Panc1 (cell line): ENCODE measurements around the gene ERRFI1. TPM values are rescaled to one million over a fixed set of nuclear protein-coding genes. Genes with fewer than 3 reads are reported as not detected.

ENCODE experiments used
- ATAC-seq: fragments of 200-7000 bp; cut with Tn5 transposase; 2 replicates; pipeline ENCODE4 v1.9.1; 2020; ENCODE audit warnings: mild to moderate bottlenecking, moderate library complexity
- BruUV-seq: library from RNA; stranded (reverse); fragments of 400-500 nt; replicated peaks from 2 replicates; lab custom pipeline; 2021; lab: Mats Ljungman, UMichigan
- CTCF ChIA-PET: fragments of 300-600 bp; sonication (Branson Sonifier 250); formaldehyde crosslinking; loops from one replicate; lab custom pipeline; 2022; ENCODE audit warnings: antibody characterized with exemption; lab: Charles Lee
- POLR2A ChIA-PET: fragments of 300-600 bp; sonication (Branson Sonifier 250); formaldehyde crosslinking; loops from one replicate; lab custom pipeline; 2022; ENCODE audit warnings: antibody characterized with exemption; lab: Charles Lee
- DNase-seq: peaks from one replicate; pipeline ENCODE4 v3.0.0-alpha.2; 2010; ENCODE audit warnings: low read depth, low spot score
- H3K27ac ChIP-seq: 2 replicates; pipeline ENCODE4 v1.5.1; 2011; ENCODE audit warnings: mild to moderate bottlenecking, low read length, inconsistent platforms
- H3K27me3 ChIP-seq: fragments of 200-500 bp; sonication (Bioruptor generic); 2 replicates; pipeline ENCODE4 v1.6.0; 2014; ENCODE audit warnings: low read length, inconsistent platforms; ENCODE audit not compliant: control insufficient read depth, insufficient read depth
- H3K36me3 ChIP-seq: fragments of 200-500 bp; sonication (Bioruptor generic); 2 replicates; pipeline ENCODE4 v1.5.1; 2014; ENCODE audit warnings: inconsistent platforms, mild to moderate bottlenecking, low read length, moderate library complexity; ENCODE audit not compliant: control insufficient read depth, insufficient read depth
- H3K4me1 ChIP-seq: 2 replicates; pipeline ENCODE4 v1.5.1; 2011; ENCODE audit warnings: inconsistent platforms, mild to moderate bottlenecking, low read length, moderate library complexity; ENCODE audit not compliant: control insufficient read depth, insufficient read depth
- H3K4me3 ChIP-seq, 2 experiments: 2 replicates each; pipeline ENCODE4 v1.5.1; 2011 to 2012; ENCODE audit warnings: low read depth in 2 of 2, low read length in 2 of 2, mild to moderate bottlenecking in 2 of 2, inconsistent platforms in 1 of 2, moderate library complexity in 1 of 2
- H3K9me3 ChIP-seq: fragments of 200-500 bp; sonication (Bioruptor generic); 2 replicates; pipeline ENCODE4 v1.5.1; 2014; ENCODE audit warnings: low read depth, mild to moderate bottlenecking, inconsistent platforms, low read length, moderate library complexity; ENCODE audit not compliant: control insufficient read depth, insufficient read depth
- POLR2AphosphoS5 ChIP-seq: IDR thresholded peaks from 2 replicates; pipeline ENCODE4 v1.6.1; 2012; ENCODE audit warnings: mild to moderate bottlenecking, low read depth, low read length, moderate library complexity
- SIN3A ChIP-seq: IDR thresholded peaks from 2 replicates; pipeline ENCODE4 v1.6.1; 2012; ENCODE audit warnings: low read depth, mild to moderate bottlenecking, low read length, moderate library complexity, borderline replicate concordance; ENCODE audit not compliant: insufficient read depth
- TCF7L2 ChIP-seq: IDR thresholded peaks from 2 replicates; pipeline ENCODE4 v1.6.1; 2011; ENCODE audit warnings: mild to moderate bottlenecking, low read depth, low read length, inconsistent platforms
- in situ Hi-C: cut with HindIII; loops from 2 replicates; pipeline ENCODE4 v1.10.0; 2016; ENCODE audit warnings: low sequenced_read_pairs, low pct_unique_long_range_greater_than_20kb
- intact Hi-C: fragments of 100-400 bp; cut with micrococcal nuclease; formaldehyde crosslinking; loops from one replicate; pipeline ENCODE4 v1.10.0; 2022; ENCODE audit not compliant: unreplicated experiment
- total RNA-seq: library from RNA; stranded (reverse); gene quantifications from one replicate; pipeline ENCODE4 v1.2.1, GENCODE V29; 2021; ENCODE audit not compliant: unreplicated experiment
- TF ChIP-seq, protein P1 (sequence below), 2 experiments: IDR thresholded peaks; 2 replicates each; pipeline ENCODE4 v1.6.1; 2011 to 2012; ENCODE audit warnings: low read depth in 2 of 2, control low read depth in 1 of 2, low read length in 1 of 2, mild to moderate bottlenecking in 1 of 2, moderate library complexity in 1 of 2; ENCODE audit not compliant: insufficient read depth in 1 of 2
- TF ChIP-seq, protein P2 (sequence below): fragments of 450-650 bp; IDR thresholded peaks from 2 replicates; pipeline ENCODE4 v1.5.1; 2017; ENCODE audit warnings: mild to moderate bottlenecking

ERRFI1 gene
- total RNA-seq, 1 experiment from 2014 or later, result 299 TPM

DNA sequence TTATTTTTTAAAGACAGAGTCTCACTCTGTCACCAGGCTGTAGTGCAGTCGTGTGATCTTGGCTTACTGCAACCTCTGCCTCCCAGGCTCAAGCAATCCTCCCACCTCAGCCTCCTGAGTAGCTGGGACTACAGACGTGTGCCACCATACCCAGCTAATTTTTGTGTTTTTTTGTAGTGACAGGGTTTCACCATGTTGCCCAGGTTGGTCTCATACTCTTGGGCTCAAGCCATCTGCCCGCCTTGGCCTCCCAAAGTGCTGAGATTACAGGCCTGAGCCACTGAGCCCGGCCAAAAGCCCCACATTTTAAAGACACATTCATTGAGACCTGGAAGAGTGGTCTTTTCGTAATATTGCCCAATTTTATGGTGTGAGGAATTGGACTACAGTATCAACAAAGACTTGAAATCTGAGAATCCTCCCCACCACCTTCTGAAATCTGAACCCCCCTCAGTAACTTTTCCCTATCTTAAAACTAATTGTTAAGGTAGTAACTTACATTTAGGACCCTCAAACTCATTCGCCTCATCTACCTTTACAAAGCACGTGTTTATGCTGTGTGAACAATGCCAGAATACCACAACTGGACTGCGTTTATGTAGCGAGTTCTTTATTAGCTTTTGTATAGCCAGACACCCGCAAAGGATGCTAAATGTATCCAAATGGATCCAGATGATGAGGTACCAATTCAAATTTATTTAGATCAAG is 2.7 kb downstream of the ERRFI1 start:
- intact Hi-C loops (loop anchor here (10.0 kb wide), 1 partner anchor 171 kb away; no protein-coding TSS in a partner anchor), in situ Hi-C loops (no loop called here)
- Histone ChIP-seq H3K27me3 (no peaks in the 10 kb centered on the region), H3K9me3 (no peaks in the 10 kb centered on the region), H3K27ac (peak overlapping the region; percentile 99), H3K4me1 (peaks cover 35% of the 10 kb centered on the region), H3K36me3 (peaks cover 45% of the 10 kb centered on the region), H3K4me3 (peak overlapping the region; percentile 75 to 99)
- BruUV-seq, result no TSS peak
- TF ChIP-seq TCF7L2 (no peak), POLR2AphosphoS5 (peak; percentile 60)
- TF ChIP-seq, protein P1, sequence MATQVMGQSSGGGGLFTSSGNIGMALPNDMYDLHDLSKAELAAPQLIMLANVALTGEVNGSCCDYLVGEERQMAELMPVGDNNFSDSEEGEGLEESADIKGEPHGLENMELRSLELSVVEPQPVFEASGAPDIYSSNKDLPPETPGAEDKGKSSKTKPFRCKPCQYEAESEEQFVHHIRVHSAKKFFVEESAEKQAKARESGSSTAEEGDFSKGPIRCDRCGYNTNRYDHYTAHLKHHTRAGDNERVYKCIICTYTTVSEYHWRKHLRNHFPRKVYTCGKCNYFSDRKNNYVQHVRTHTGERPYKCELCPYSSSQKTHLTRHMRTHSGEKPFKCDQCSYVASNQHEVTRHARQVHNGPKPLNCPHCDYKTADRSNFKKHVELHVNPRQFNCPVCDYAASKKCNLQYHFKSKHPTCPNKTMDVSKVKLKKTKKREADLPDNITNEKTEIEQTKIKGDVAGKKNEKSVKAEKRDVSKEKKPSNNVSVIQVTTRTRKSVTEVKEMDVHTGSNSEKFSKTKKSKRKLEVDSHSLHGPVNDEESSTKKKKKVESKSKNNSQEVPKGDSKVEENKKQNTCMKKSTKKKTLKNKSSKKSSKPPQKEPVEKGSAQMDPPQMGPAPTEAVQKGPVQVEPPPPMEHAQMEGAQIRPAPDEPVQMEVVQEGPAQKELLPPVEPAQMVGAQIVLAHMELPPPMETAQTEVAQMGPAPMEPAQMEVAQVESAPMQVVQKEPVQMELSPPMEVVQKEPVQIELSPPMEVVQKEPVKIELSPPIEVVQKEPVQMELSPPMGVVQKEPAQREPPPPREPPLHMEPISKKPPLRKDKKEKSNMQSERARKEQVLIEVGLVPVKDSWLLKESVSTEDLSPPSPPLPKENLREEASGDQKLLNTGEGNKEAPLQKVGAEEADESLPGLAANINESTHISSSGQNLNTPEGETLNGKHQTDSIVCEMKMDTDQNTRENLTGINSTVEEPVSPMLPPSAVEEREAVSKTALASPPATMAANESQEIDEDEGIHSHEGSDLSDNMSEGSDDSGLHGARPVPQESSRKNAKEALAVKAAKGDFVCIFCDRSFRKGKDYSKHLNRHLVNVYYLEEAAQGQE (IDR thresholded peaks at IDR 0.05; ENCODE audit: insufficient read depth in 1 of 2, low read depth in 2 of 2, low read length in 1 of 2), result no peak
- TF ChIP-seq, protein P2, sequence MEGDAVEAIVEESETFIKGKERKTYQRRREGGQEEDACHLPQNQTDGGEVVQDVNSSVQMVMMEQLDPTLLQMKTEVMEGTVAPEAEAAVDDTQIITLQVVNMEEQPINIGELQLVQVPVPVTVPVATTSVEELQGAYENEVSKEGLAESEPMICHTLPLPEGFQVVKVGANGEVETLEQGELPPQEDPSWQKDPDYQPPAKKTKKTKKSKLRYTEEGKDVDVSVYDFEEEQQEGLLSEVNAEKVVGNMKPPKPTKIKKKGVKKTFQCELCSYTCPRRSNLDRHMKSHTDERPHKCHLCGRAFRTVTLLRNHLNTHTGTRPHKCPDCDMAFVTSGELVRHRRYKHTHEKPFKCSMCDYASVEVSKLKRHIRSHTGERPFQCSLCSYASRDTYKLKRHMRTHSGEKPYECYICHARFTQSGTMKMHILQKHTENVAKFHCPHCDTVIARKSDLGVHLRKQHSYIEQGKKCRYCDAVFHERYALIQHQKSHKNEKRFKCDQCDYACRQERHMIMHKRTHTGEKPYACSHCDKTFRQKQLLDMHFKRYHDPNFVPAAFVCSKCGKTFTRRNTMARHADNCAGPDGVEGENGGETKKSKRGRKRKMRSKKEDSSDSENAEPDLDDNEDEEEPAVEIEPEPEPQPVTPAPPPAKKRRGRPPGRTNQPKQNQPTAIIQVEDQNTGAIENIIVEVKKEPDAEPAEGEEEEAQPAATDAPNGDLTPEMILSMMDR, result no peak
- no peak for DNase-seq
- ChIA-PET CTCF (no interaction called here), POLR2A (interaction anchor here (0.6 to 1.4 kb wide), 3 partner anchors 54 to 291 kb away, joined by 3 to 4 read pairs (median 3); no protein-coding TSS in a partner anchor)
- no peak for ATAC-seq

DNA sequence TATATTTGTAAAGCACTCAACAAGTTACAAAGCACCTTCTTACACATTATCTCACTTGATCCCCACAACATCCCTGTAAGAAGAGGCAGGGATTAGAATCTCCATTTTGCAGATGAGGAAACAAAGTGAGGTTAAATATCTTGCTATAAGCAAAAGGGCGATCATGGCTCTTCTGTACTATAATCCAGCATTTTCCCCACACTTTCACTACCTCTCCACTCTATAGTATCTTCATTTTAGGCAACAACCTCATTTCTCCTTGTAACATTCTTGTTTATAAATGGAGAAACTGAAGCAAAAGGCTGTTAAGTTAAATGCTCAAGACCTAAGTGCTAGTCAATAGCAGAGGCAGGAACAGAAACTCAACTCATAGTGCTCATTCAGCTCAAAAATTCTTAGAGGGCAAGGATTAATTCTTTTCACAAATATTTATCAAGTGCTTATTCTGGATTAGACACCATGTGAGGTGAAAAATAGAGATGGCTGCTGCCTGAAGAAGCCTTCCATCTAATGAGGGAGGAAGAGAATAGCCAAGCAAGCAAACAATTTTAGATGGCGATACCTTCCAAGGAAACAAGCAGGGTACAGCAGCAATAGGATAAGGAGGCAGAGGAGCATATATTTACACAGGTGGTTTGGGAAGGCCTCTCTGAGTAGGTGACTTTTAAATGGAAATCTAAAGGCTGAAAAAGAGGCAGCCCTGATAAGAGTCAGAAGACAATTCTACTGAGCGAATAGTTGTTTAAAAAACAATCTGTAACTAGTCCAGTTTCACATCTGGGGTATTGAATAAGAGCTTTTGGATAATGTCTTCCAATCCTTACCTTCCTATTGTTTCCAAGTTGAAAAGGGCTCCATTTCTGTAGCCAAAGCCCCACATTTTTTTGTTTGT is 3.5 kb downstream of the ERRFI1 start:
- TF ChIP-seq SIN3A (peak; percentile 77; the same call in 1 of the 2 replicates), TCF7L2 (no peak), POLR2AphosphoS5 (no peak; the same call in 1 of the 2 replicates)
- TF ChIP-seq, protein P2, result no peak
- TF ChIP-seq, protein P1 (IDR thresholded peaks at IDR 0.05; ENCODE audit: insufficient read depth in 1 of 2, low read depth in 2 of 2, low read length in 1 of 2), result 0 out of 4 replicates have a peak, but pooled peaks of 1 of the 2 experiments have one; percentile 10
- ATAC-seq (no peak), DNase-seq (no peak)
- no TSS peak for BruUV-seq
- intact Hi-C loops, result loop anchor here (10.0 kb wide), 1 partner anchor 172 kb away; no protein-coding TSS in a partner anchor
- H3K27me3 ChIP-seq, result no peaks in the 10 kb centered on the region
- H3K4me3 ChIP-seq, result peak overlapping the region; percentile 75 to 99
- H3K9me3 ChIP-seq, result no peaks in the 10 kb centered on the region
- peak overlapping the region; percentile 99 for H3K27ac ChIP-seq
- in situ Hi-C loops, result no loop called here
- ChIA-PET CTCF (no interaction called here), POLR2A (interaction anchor here (1.2 to 1.4 kb wide), 2 partner anchors 55 to 292 kb away, joined by 3 read pairs; no protein-coding TSS in a partner anchor)
- H3K4me1 ChIP-seq, result peaks cover 33% of the 10 kb centered on the region
- H3K36me3 ChIP-seq, result peaks cover 45% of the 10 kb centered on the region
